Lower leg skin (tissue), 4 donors: ENCODE results near the gene TRIM6. TPM values are rescaled to one million over a fixed set of nuclear protein-coding genes. Genes with fewer than 3 reads are reported as not detected.

Experiments
- DNase-seq, 2 donors: peaks; one replicate each; pipeline ENCODE4 v3.0.0-alpha.2; 2019; ENCODE audit warnings: low spot score in 2 of 2
- H3K4me3 ChIP-seq: fragments of 200-600 bp; sonication (generic); 2 replicates; pipeline ENCODE4 v1.5.1; 2017; ENCODE audit warnings: mild to moderate bottlenecking, low read depth; ENCODE audit not compliant: poor library complexity, severe bottlenecking
- POLR2A ChIP-seq, 2 donors: fragments of 450-650 bp; IDR thresholded peaks; one replicate each; pipeline ENCODE4 v1.6.1; 2016 to 2017; ENCODE audit warnings: antibody characterized with exemption in 2 of 2, mild to moderate bottlenecking in 1 of 2, moderate library complexity in 1 of 2
- WGBS, 2 donors: methylation state at CpG; one replicate each; pipeline ENCODE4 v1.1.5; 2018; 5-methylcytosine and 5-hydroxymethylcytosine counted together
- intact Hi-C: fragments of 100-400 bp; cut with DNase I; formaldehyde crosslinking; loops from one replicate; pipeline ENCODE4 v1.15.0; 2023; ENCODE audit warnings: low total_unique reads
- total RNA-seq, 4 donors: library from RNA; depleted of rRNA; stranded (reverse); fragments of >200 nt; gene quantifications; one replicate each; pipeline ENCODE4 v1.1.0, GENCODE V29; 2016
- TF ChIP-seq, protein P1 (sequence below), 3 donors: fragments of 450-650 bp; IDR thresholded peaks; one replicate each; pipeline ENCODE4 v1.5.1; 2016; ENCODE audit warnings: antibody characterized with exemption in 3 of 3, mild to moderate bottlenecking in 3 of 3, moderate library complexity in 2 of 3

The TRIM6 gene
- total RNA-seq, 4 donors from 2014 or later = 1.0 to 2.7 (median 2.0) TPM

DNA sequence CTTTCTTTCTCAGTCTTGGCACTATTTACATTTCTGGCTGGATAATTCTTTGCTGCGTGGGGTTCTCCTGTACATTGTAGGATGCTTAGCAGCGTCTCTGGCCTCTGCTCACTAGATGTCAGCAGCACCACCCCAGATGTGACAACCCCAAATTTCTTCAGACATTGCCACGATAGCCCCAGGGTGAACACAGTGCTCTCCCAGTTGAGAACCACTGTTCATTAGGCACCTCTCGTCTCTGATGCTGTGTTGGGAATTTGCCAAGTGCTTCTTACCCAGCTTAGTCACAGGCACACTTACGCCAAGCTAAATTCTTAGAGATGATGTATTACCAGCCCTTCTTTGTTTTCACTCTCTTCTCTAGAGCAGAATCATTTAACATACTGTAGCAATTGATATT is 9.4 kb downstream of the TRIM6 start:
- intact Hi-C loops = no loop called here
- no peak overlapping the region for H3K4me3 ChIP-seq
- no peak for TF ChIP-seq POLR2A (IDR thresholded peaks at IDR 0.05)
- TF ChIP-seq, protein P1, sequence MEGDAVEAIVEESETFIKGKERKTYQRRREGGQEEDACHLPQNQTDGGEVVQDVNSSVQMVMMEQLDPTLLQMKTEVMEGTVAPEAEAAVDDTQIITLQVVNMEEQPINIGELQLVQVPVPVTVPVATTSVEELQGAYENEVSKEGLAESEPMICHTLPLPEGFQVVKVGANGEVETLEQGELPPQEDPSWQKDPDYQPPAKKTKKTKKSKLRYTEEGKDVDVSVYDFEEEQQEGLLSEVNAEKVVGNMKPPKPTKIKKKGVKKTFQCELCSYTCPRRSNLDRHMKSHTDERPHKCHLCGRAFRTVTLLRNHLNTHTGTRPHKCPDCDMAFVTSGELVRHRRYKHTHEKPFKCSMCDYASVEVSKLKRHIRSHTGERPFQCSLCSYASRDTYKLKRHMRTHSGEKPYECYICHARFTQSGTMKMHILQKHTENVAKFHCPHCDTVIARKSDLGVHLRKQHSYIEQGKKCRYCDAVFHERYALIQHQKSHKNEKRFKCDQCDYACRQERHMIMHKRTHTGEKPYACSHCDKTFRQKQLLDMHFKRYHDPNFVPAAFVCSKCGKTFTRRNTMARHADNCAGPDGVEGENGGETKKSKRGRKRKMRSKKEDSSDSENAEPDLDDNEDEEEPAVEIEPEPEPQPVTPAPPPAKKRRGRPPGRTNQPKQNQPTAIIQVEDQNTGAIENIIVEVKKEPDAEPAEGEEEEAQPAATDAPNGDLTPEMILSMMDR (IDR thresholded peaks at IDR 0.05) = no peak
- 47 to 65% methylated on average over 5 of the region's 5 CpGs for WGBS, 2 donors
- DNase-seq = peak in 1 of 2 donors; percentile 28

DNA sequence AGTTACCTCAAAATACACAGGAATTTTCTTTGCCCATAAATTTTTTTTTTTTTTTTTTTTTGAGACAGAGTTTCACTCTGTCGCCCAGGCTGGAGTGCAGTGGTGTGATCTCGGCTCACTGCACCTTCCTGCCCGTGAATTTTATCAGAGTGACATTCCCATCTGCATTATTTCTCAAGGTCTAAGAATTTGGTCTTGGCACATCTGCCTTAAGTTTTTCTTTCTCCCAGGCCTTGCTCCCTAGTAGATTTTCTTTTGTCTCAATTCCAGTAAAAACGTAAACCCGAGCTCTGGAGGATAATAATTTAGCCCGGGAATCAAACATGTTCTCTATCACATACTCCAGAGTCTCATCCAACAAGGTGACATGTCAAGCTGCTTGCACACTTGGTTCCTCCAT is 12.4 kb downstream of the TRIM6 start:
- intact Hi-C loops = no loop called here
- 84 to 89% methylated on average over 6 of the region's 6 CpGs for WGBS, 2 donors
- no peak for DNase-seq
- no peak for TF ChIP-seq POLR2A (IDR thresholded peaks at IDR 0.05)
- TF ChIP-seq, protein P1 (IDR thresholded peaks at IDR 0.05) = no peak
- H3K4me3 ChIP-seq = no peak overlapping the region

DNA sequence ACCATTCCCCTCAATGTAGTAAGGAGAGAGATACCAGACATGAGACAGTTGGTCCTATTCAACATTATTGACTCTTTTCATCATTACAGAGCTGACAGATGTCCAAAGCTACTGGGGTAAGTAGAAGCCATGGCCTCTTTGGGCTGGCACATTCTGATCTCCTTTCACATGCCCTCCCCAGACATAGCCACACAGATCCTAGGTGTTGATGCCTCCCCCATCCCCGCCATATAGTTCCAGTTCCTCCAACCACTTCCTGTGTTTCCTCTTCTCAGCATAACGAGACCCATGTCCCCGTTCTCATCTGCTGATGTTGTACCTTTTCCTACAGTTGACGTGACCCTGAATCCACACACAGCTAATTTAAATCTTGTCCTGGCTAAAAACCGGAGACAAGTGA is 14.0 kb downstream of the TRIM6 start:
- no peak overlapping the region for H3K4me3 ChIP-seq
- peak in 1 of 2 donors; percentile 54 for DNase-seq
- WGBS, 2 donors = 81 to 88% methylated on average over 5 of the region's 5 CpGs
- TF ChIP-seq, protein P1 (IDR thresholded peaks at IDR 0.05) = no peak
- TF ChIP-seq POLR2A (IDR thresholded peaks at IDR 0.05) = no peak
- intact Hi-C loops = no loop called here

DNA sequence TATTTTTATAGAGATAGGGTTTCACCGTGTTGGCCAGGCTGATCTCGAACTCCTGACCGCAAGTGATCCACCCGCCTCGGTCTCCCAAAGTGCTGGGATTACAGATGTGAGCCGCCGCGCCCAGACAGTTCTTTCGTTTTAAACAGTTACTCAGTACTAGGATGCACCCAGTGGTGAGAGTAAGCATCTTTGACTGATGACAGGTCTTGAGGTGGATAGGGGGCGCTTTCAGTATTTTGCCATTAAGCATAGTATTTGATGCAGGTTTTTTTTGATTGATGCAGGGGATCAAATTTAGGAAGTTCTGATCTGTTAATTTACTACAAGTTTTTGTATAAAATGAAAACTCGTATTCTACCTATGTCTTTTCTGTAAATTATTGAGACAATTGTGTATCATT is 15.2 kb downstream of the TRIM6 start:
- WGBS, 2 donors = 94 to 97% methylated on average over 11 of the region's 11 CpGs
- H3K4me3 ChIP-seq = no peak overlapping the region
- no peak for DNase-seq
- TF ChIP-seq, protein P1 (IDR thresholded peaks at IDR 0.05) = no peak
- TF ChIP-seq POLR2A (IDR thresholded peaks at IDR 0.05) = no peak
- intact Hi-C loops = no loop called here

DNA sequence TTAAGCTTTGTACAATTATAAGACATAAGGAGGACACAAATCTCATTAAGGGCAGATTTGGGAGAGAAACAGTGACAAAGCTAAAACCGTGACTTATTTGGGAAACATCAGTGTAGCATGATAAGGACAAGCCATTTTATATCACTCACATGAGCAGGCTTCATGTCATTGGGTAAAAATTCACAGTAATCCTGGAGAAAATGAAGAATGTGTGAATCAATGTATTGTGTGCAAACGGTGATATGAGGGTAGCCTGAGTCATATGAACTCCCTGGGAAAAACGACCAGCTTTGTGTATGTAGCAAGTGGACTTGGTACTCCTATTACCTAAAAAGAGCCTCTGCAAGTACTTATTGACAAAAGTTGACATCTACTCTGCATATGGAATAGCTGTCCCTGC is 22.4 kb downstream of the TRIM6 start:
- intact Hi-C loops = no loop called here
- WGBS, 2 donors = 77 to 83% methylated on average over 3 of the region's 3 CpGs
- DNase-seq = no peak
- TF ChIP-seq, protein P1 (IDR thresholded peaks at IDR 0.05) = no peak
- no peak for TF ChIP-seq POLR2A (IDR thresholded peaks at IDR 0.05)
- H3K4me3 ChIP-seq = no peak overlapping the region
